ENCODE results near the gene ZP1. TPM values are rescaled to one million over a fixed set of nuclear protein-coding genes. Genes with fewer than 3 reads are reported as not detected.
"Not testable (repeated sequence)": the region's sequence is repeated elsewhere in the genome, so short reads cannot be mapped to it uniquely, and the experiment has no call there.

Gene ZP1
- not detected for polyA plus RNA-seq

GRCh38 chr11:60866911-60867870 lies at the start of gene ZP1:
ZP1 (plus strand) TSS chr11:60867542; CDS start chr11:60867562, 20 bp downstream.
- peaks cover 0 to 5% (median 2%) of the 10 kb centered on the region in 3 donors for H3K27me3 Mint-ChIP-seq (ENCODE audit: low read depth in 3 of 3)
- H3K36me3 Mint-ChIP-seq, result no peaks in the 10 kb centered on the region
- no peak within 1 kb of the TSS for H3K4me3 Mint-ChIP-seq
- no peaks in the 10 kb centered on the region for H3K9me3 Mint-ChIP-seq
- H3K27ac Mint-ChIP-seq, result no peak within 1 kb of the TSS
- peaks cover 0 to 2% of the 10 kb centered on the region in 2 donors for H3K4me1 Mint-ChIP-seq
- no peak for DNase-seq

GRCh38 chr11:60818057-60818456 lies 49.3 kb upstream of the ZP1 start:
- no peak for DNase-seq
- H3K4me3 Mint-ChIP-seq, result no peak overlapping the region
- H3K27me3 Mint-ChIP-seq (ENCODE audit: low read depth in 3 of 3), result peaks cover 0 to 11% (median 3%) of the 10 kb centered on the region in 3 donors
- no peak overlapping the region for H3K27ac Mint-ChIP-seq
- no peaks in the 10 kb centered on the region for H3K36me3 Mint-ChIP-seq
- H3K4me1 Mint-ChIP-seq, result no peaks in the 10 kb centered on the region
- peaks cover 0 to 14% (median 10%) of the 10 kb centered on the region in 6 donors for H3K9me3 Mint-ChIP-seq

- DNase-seq, result no peak
- no peak overlapping the region for H3K27ac Mint-ChIP-seq
- H3K4me1 Mint-ChIP-seq, result no peaks in the 10 kb centered on the region
- no peaks in the 10 kb centered on the region for H3K36me3 Mint-ChIP-seq
- peaks cover 1 to 7% (median 3%) of the 10 kb centered on the region in 3 donors for H3K27me3 Mint-ChIP-seq (ENCODE audit: low read depth in 3 of 3)
- H3K4me3 Mint-ChIP-seq, result no peak overlapping the region
- peaks cover 0 to 4% (median 3%) of the 10 kb centered on the region in 6 donors for H3K9me3 Mint-ChIP-seq
These were observed 45.3 kb upstream of the ZP1 start for GRCh38 chr11:60821827-60822599.

GRCh38 chr11:60823745-60824306 lies 43.5 kb upstream of the ZP1 start:
- not testable (repeated sequence) for H3K4me3 Mint-ChIP-seq, H3K27ac Mint-ChIP-seq, H3K9me3 Mint-ChIP-seq

GRCh38 chr11:60825118-60825517 lies 42.2 kb upstream of the ZP1 start:
- H3K4me1 Mint-ChIP-seq, result no peaks in the 10 kb centered on the region
- no peak overlapping the region for H3K27ac Mint-ChIP-seq
- H3K27me3 Mint-ChIP-seq (ENCODE audit: low read depth in 3 of 3), result peaks cover 3 to 5% (median 4%) of the 10 kb centered on the region in 3 donors
- no peaks in the 10 kb centered on the region for H3K36me3 Mint-ChIP-seq
- peaks cover 0 to 2% (median 0%) of the 10 kb centered on the region in 6 donors for H3K9me3 Mint-ChIP-seq
- H3K4me3 Mint-ChIP-seq, result no peak overlapping the region
- DNase-seq, result no peak

More at GRCh38 chr11:60823745-60824306, 43.5 kb upstream of the ZP1 start:
- DNase-seq; H3K36me3 Mint-ChIP-seq; H3K4me1 Mint-ChIP-seq; H3K27me3 Mint-ChIP-seq (ENCODE audit: low read depth in 3 of 3): not testable (repeated sequence)

GRCh38 chr11:60825790-60826189 lies 41.6 kb upstream of the ZP1 start:
- Mint-ChIP-seq H3K27ac (no peak overlapping the region), H3K27me3 (ENCODE audit: low read depth in 3 of 3) (peaks cover 2 to 5% (median 4%) of the 10 kb centered on the region in 3 donors), H3K4me1 (no peaks in the 10 kb centered on the region)

GRCh38 chr11:60830478-60831142 lies 36.7 kb upstream of the ZP1 start:
- Mint-ChIP-seq H3K4me3 (peak overlapping the region in 1 of 5 donors; percentile 84), H3K36me3 (no peaks in the 10 kb centered on the region), H3K27me3 (ENCODE audit: low read depth in 3 of 3) (peaks cover 3 to 4% (median 4%) of the 10 kb centered on the region in 3 donors), H3K4me1 (no peaks in the 10 kb centered on the region), H3K9me3 (peaks cover 0 to 2% (median 0%) of the 10 kb centered on the region in 6 donors), H3K27ac (peak overlapping the region in 1 of 6 donors; percentile 84)
- no peak for DNase-seq

More at GRCh38 chr11:60825790-60826189, 41.6 kb upstream of the ZP1 start:
- no peaks in the 10 kb centered on the region for H3K36me3 Mint-ChIP-seq
- DNase-seq, result no peak
- H3K4me3 Mint-ChIP-seq, result no peak overlapping the region
- H3K9me3 Mint-ChIP-seq, result peaks cover 0 to 2% (median 0%) of the 10 kb centered on the region in 6 donors

GRCh38 chr11:60831143-60831500 lies 36.2 kb upstream of the ZP1 start:
- peak overlapping the region in 1 of 6 donors; percentile 84 for H3K27ac Mint-ChIP-seq
- peak; percentile 62 to 68 (median 64) for DNase-seq
- peaks cover 0 to 2% (median 0%) of the 10 kb centered on the region in 6 donors for H3K9me3 Mint-ChIP-seq
- H3K36me3 Mint-ChIP-seq, result no peaks in the 10 kb centered on the region
- H3K4me3 Mint-ChIP-seq, result peak overlapping the region in 1 of 5 donors; percentile 84
- H3K27me3 Mint-ChIP-seq (ENCODE audit: low read depth in 3 of 3), result peaks cover 4 to 6% (median 4%) of the 10 kb centered on the region in 3 donors
- no peaks in the 10 kb centered on the region for H3K4me1 Mint-ChIP-seq

- no peaks in the 10 kb centered on the region for H3K36me3 Mint-ChIP-seq
- peaks cover 0 to 2% (median 0%) of the 10 kb centered on the region in 6 donors for H3K9me3 Mint-ChIP-seq
- H3K4me3 Mint-ChIP-seq, result no peak overlapping the region
- no peak for DNase-seq
- no peak overlapping the region for H3K27ac Mint-ChIP-seq
- H3K4me1 Mint-ChIP-seq, result no peaks in the 10 kb centered on the region
- peaks cover 4 to 7% (median 4%) of the 10 kb centered on the region in 3 donors for H3K27me3 Mint-ChIP-seq (ENCODE audit: low read depth in 3 of 3)
These were observed 35.8 kb upstream of the ZP1 start for GRCh38 chr11:60831501-60832079.

GRCh38 chr11:60834742-60835533 lies 32.4 kb upstream of the ZP1 start:
- H3K9me3 Mint-ChIP-seq, result no peaks in the 10 kb centered on the region
- DNase-seq, result no peak
- H3K4me3 Mint-ChIP-seq, result no peak overlapping the region
- H3K4me1 Mint-ChIP-seq, result no peaks in the 10 kb centered on the region
- peaks cover 0 to 7% (median 2%) of the 10 kb centered on the region in 3 donors for H3K27me3 Mint-ChIP-seq (ENCODE audit: low read depth in 3 of 3)
- no peak overlapping the region for H3K27ac Mint-ChIP-seq
- H3K36me3 Mint-ChIP-seq, result no peaks in the 10 kb centered on the region

GRCh38 chr11:60835534-60835846 lies 31.9 kb upstream of the ZP1 start:
- H3K4me1 Mint-ChIP-seq, result no peaks in the 10 kb centered on the region
- no peaks in the 10 kb centered on the region for H3K36me3 Mint-ChIP-seq
- H3K4me3 Mint-ChIP-seq, result no peak overlapping the region
- H3K27ac Mint-ChIP-seq, result no peak overlapping the region
- peaks cover 0 to 7% (median 2%) of the 10 kb centered on the region in 3 donors for H3K27me3 Mint-ChIP-seq (ENCODE audit: low read depth in 3 of 3)
- DNase-seq, result no peak
- H3K9me3 Mint-ChIP-seq, result no peaks in the 10 kb centered on the region

- no peaks in the 10 kb centered on the region for H3K9me3 Mint-ChIP-seq
- H3K27ac Mint-ChIP-seq, result peak overlapping the region in 1 of 6 donors; percentile 8
- peaks cover 0 to 3% (median 0%) of the 10 kb centered on the region in 3 donors for H3K36me3 Mint-ChIP-seq
- H3K4me3 Mint-ChIP-seq, result no peak overlapping the region
- no peak for DNase-seq
- peaks cover 3 to 16% (median 8%) of the 10 kb centered on the region in 3 donors for H3K27me3 Mint-ChIP-seq (ENCODE audit: low read depth in 3 of 3)
- H3K4me1 Mint-ChIP-seq, result peaks cover 12% of the 10 kb centered on the region in 2 donors
These were observed 30.4 kb upstream of the ZP1 start for GRCh38 chr11:60836866-60837515.

Measured in immature natural killer cell (primary cell).